NCI-H226 (cell line): ENCODE data around the gene FUT2.
"Not testable (repeated sequence)": the region's sequence is repeated elsewhere in the genome, so short reads cannot be mapped to it uniquely, and the experiment has no call there.

Experiments
- DNase-seq: peaks from one replicate; pipeline ENCODE4 v3.0.0-alpha.2; 2015

The FUT2 gene

GRCh38 chr19:48708471-48708870 is 12.7 kb downstream of the FUT2 start:
- no peak for DNase-seq

- DNase-seq = no peak
Observed at GRCh38 chr19:48711106-48711662, 15.4 kb downstream of the FUT2 start.

GRCh38 chr19:48713041-48713863 is 17.5 kb downstream of the FUT2 start:
- DNase-seq = no peak

GRCh38 chr19:48713864-48714755 is 18.3 kb downstream of the FUT2 start:
- DNase-seq = peak; percentile 99

DNA sequence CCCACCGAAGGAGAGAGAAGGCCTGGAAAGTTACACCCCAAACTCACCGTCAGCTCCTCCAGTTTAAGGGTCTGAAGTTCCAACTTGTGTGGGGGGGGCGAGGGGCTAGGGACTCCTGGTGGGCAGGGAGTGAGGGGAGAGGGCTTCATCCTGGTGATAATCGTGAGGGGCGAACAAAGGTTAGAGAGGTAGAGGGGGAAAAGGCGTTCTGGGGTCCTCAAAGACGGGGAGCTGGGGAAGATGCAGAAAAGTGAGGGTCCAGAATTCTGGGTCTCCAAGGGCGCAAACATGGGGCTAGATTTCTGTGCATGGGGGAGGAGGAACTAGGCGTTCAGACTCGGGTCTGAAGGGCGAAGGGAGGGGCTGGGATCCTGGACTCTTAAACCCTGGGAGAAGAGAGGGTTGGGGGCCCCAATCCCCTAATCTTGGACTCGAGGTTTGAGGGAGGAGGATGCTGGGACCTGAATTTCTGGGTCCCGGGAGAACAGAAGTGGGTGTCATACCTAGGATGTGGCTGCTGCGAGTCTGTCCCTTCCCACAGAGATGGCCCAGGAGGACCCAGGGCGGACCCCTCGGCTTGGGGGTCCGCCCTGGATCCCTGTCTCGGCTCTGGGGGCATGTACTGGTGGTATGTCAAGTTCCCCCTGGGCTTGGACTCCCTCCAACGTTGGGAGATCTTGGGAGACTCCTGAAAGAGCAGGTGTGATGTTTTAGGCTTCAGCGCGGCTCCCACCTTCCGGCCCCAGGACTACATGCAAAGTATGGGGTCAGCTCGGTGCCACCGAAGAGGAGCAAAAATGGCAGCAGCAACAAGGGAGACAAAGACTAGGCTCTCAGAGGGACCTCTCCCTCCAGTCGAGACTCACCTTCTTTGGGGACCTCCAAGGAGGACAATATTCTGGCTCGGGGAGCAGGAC is 19.2 kb downstream of the FUT2 start:
- DNase-seq = no peak

DNA sequence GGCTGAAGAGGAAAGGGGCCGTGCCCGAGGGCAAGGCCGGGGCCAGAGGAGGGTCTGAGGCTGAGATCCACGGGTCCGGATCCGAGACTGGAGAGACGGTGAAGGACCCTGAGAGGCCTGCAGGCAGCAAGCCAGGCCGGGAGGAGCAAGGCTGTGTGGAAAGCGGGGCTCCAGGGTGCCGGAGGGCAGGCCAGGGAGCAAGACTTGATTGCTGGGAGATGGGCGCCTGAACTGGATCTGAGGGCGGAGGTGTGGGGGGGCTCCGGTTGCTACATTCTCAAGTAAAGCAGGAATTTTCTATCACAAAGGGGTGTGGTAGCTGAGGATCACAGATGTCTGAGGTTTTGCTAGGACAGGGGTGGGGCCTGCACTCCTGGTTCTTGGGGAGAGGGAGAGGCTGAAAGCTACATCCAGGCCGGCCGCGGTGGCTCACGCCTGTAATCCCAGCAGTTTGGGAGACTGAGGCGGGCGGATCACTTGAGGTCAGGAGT is 20.0 kb downstream of the FUT2 start:
- DNase-seq = no peak

- DNase-seq = peak; percentile 62
Observed at GRCh38 chr19:48716562-48717291, 21.0 kb downstream of the FUT2 start.

GRCh38 chr19:48718106-48718505 is 22.3 kb downstream of the FUT2 start:
- not testable (repeated sequence) for DNase-seq

DNA sequence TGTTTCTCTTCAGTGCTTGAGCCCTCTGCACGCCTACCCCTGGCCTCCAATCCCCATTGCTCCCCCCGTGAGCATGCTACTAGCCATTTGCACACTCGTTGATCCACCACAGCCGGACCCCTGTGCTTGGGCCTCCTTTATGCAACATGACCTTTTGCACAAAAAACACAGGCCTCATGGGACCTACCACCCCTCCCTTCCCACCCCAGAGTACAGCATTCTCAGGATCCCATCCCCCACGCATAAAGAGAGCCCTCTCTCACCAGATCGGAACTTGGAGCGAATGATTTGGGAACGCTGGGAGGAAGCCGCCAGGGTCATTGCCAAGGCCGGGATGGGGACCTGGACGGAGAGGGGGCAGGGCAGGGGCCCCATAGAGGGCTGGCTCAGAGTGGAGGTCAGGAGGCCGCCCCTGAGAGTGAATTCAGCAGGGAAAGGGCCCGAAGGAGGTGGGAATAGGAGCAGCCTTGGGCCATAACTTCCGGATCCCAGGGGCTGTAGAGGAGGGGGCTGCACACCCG is 23.0 kb downstream of the FUT2 start:
- no peak for DNase-seq

DNA sequence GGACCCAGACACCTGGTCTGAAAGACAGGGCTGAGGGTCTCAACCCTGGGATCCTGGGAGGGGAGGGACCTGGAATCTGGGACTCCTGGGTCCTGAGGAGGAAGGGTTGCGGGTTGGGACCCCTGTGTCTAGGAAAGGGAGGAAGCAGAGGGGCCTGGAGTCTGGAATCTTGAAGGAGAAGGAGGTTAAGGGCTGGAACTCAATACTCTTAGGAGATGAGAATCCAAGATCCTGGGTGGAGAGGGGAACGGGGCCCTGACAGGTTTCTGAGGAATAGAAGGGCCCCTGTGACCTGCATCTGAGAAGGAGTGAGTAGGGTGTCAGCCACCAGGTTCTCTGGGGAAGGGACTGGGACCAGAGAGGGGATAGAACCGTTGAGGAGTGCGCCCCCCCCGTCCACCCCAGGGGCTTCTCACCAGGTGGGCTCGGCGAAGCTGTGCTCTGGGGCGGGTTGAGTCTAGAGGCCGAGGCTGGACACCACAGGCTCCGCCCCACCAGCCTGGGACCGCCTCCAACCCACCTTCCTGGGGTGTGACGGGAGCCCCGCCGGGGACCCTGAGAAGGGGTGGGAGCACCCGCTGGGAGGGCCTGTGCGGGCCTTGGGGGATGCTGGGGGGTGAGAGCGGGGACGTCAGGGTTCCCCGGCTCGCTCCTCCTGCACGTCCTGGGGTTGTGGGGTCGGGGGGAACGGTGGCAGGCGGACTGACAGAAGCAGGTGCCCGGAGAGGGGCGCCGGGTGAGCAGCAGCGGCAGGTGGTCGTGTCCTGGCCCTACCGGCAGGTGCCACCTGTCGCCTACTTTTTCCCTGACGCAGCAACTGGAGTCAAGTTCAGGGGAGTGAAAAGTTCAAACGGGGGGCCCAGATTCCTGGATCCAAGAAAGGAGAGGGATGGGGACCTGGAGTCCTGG is 23.7 kb downstream of the FUT2 start, which contains the start of gene MAMSTR:
Gene MAMSTR, minus strand, starts transcription at position 463 of the 909 bp plus-strand sequence. CDS start 694 bp downstream, outside the sequence.
- no peak for DNase-seq

GRCh38 chr19:48720251-48720612 is 24.5 kb downstream of the FUT2 start:
- DNase-seq = no peak

DNA sequence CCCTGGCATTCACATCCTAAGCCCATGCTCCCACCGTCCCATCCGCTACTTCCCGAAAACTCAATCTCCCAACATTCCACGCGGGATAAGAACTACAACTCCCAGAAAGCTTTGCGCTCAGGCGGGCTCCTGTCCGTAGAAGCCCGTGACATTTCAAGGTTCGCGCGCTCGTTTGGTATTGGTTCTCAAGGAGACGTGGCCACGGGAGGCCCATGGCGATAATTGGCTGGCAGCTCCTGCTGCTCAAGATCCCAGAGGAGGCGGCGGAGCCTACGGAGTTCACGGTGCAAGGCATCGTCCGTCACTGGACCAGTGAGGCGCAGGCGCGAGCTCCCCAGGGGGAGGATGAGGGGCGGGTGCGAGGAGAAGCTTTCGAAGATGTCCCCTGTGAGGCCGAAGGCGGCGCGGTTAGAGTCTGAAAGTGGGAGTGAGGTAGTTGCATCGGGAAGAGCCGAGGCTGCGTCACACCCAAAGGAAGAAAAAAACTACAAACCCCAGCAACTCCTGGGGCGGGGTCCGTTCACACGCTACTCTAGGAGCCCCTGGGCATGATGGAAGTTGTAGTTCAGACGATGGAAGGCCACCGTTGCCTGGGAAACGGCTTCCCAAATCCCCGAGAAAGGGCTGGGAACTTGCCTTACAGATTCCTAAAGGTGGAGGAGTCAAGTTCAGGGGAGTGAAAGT is 25.0 kb downstream of the FUT2 start:
- peak; percentile 100 for DNase-seq

DNA sequence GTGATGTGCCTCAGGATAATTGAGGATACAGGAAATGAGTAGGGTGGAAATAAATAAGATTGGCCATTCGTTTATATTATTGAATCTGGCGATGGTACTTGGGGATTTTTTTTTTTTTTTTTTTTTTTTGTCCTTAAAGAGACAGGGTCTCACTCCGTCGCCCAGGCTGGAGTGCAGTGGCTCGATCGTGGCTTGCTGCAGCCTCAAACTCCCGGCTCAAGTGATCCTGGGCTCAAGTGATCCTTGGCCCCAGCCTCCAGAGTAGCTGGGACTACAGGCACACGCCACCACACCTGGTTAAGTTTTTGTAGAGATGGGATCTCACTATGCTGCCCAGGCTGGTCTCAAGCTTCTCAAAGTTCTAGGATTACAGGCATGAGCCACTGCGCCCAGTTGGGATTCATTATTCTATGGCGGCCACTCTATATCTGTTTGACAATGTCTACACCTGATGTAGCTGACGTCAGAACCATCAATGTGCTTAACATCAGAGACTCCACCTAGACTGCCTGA is 26.5 kb downstream of the FUT2 start:
- no peak for DNase-seq

DNA sequence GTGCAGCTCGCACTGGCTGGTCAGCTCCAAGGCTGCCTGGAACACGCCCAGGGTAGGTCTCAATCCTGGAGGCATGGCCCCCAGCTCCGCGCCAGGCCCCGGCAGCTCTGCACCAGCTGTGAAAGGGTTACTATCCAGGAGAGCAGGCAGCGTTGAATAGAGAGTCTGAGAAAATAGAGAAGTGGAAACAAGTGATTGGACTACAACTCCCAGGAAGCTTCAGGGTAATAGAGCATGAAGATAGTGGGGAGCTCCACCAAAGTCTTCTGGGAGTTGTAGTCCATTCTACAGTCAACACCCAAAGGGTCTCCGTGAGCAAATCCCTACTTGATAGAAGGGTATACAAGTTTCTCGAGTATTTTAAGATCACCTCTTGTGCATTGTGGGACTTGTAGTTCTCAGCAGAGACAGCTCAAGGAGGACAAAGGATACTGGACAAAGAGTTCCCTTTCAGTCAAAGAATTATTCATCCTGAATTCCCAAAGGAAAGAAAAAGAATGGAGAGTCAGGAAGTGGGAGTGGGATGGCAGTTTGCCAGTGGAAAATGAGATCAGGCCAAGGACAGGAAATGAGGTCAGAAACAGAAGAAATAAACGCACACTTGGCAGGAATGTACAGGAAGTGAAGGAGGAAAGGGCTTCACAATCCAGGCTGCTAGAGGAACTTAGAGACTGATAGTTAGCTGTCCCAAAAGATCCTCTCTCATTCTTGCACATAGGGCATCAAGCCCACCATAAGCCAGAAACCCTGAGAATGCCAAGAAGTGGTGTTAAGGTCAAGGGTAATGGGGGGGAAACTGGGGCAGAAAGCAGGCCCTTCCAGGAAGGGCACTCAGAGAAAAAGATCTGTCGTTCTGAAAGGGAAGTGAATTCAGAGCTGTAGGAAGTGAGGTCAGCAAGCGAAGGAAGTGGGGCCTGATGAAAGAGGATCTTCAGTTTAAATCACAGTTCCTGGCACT is 29.3 kb downstream of the FUT2 start:
- peak; percentile 86 for DNase-seq

DNA sequence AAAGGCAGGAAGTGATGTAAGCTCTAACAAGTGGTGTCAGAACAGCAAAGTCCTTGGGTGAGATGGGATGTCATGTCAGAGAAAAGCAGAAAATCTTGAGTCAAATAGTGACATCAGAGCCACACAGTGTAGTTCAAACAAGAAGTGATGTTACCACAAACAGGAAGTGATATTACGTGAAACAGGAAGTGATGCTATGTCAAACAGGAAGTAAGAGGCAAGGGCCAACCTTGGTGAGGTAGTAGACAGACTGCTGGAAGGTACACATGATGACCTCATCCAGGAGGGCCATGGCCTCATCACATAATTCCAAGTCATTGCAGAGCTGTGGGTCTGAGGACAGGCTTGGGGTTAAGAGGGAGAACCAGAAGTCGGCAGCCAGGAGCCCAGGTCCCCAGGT is 30.8 kb downstream of the FUT2 start:
- no peak for DNase-seq

GRCh38 chr19:48728911-48729664 is 33.3 kb downstream of the FUT2 start:
- no peak for DNase-seq

DNA sequence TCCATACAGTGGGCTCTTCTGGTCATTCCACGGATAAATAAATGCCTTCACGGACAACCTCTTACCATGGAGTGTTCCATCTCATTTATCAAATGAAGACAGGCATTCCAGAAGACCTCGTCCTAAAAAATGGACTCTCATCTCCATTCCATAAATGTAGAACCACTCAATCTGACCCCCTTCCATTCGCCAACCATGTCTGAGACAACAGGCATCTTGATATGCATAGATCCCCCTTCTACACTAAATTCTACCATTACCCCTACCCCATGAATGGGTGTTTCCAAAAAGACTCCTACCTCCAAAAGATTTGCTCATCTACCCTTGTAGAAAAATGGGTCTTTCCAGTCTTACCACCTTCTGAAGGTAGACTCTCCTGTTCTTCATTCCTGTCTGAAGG is 35.7 kb downstream of the FUT2 start:
- DNase-seq = no peak
